Panc1 (cell line): ENCODE measurements around the gene CDC6.

Experiments
- CTCF ChIP-seq: fragments of 450-650 bp; IDR thresholded peaks from 2 replicates; pipeline ENCODE4 v1.5.1; 2017; ENCODE audit warnings: mild to moderate bottlenecking
- POLR2AphosphoS5 ChIP-seq: IDR thresholded peaks from 2 replicates; pipeline ENCODE4 v1.6.1; 2012; ENCODE audit warnings: mild to moderate bottlenecking, low read depth, low read length, moderate library complexity
- SIN3A ChIP-seq: IDR thresholded peaks from 2 replicates; pipeline ENCODE4 v1.6.1; 2012; ENCODE audit warnings: low read depth, mild to moderate bottlenecking, low read length, moderate library complexity, borderline replicate concordance; ENCODE audit not compliant: insufficient read depth
- TCF7L2 ChIP-seq: IDR thresholded peaks from 2 replicates; pipeline ENCODE4 v1.6.1; 2011; ENCODE audit warnings: mild to moderate bottlenecking, low read depth, low read length, inconsistent platforms
- TF ChIP-seq, protein P1 (sequence below), 2 experiments: IDR thresholded peaks; 2 replicates each; pipeline ENCODE4 v1.6.1; 2011 to 2012; ENCODE audit warnings: low read depth in 2 of 2, control low read depth in 1 of 2, low read length in 1 of 2, mild to moderate bottlenecking in 1 of 2, moderate library complexity in 1 of 2; ENCODE audit not compliant: insufficient read depth in 1 of 2

- TF ChIP-seq POLR2AphosphoS5, result no peak
- TF ChIP-seq CTCF, result no peak
- no peak for TF ChIP-seq SIN3A
- TF ChIP-seq, protein P1, sequence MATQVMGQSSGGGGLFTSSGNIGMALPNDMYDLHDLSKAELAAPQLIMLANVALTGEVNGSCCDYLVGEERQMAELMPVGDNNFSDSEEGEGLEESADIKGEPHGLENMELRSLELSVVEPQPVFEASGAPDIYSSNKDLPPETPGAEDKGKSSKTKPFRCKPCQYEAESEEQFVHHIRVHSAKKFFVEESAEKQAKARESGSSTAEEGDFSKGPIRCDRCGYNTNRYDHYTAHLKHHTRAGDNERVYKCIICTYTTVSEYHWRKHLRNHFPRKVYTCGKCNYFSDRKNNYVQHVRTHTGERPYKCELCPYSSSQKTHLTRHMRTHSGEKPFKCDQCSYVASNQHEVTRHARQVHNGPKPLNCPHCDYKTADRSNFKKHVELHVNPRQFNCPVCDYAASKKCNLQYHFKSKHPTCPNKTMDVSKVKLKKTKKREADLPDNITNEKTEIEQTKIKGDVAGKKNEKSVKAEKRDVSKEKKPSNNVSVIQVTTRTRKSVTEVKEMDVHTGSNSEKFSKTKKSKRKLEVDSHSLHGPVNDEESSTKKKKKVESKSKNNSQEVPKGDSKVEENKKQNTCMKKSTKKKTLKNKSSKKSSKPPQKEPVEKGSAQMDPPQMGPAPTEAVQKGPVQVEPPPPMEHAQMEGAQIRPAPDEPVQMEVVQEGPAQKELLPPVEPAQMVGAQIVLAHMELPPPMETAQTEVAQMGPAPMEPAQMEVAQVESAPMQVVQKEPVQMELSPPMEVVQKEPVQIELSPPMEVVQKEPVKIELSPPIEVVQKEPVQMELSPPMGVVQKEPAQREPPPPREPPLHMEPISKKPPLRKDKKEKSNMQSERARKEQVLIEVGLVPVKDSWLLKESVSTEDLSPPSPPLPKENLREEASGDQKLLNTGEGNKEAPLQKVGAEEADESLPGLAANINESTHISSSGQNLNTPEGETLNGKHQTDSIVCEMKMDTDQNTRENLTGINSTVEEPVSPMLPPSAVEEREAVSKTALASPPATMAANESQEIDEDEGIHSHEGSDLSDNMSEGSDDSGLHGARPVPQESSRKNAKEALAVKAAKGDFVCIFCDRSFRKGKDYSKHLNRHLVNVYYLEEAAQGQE (IDR thresholded peaks at IDR 0.05; ENCODE audit: insufficient read depth in 1 of 2, low read depth in 2 of 2, low read length in 1 of 2), result no peak
- no peak for TF ChIP-seq TCF7L2
Measured at GRCh38 chr17:40349477-40349894, 61.8 kb downstream of the CDC6 start.
